ENCODE measurements around the gene ALPK3.
"Not testable (repeated sequence)": the region's sequence is repeated elsewhere in the genome, so short reads cannot be mapped to it uniquely, and the experiment has no call there.

ALPK3 gene

DNA sequence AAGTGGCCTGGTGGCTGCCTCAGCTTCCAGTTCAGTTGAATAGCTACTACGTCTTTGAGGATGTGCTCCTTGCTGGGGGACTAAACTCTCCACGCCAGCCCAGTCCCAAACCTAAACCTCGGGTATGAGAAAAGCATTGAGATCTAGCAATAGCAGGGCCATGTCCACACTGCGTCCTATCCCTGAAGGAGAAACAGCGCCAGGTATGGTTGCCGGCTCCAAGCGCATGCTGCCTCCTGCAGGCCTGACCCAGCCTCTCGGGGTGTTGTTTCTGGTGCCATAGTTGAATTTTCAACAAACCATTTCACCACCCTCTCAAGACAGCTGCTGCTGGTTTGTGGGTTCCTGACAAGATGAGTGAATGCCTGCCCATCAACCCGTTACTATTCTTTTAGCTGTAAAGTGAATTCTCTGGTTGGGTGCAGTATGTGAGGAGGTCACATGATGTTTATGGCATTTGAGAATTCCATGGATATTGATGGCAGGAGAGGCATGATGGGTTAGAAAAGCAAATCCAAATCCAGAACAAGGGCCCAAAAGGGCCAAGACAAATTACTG, 54.4 kb downstream of the ALPK3 start:
- DNase-seq (ENCODE audit: low read depth in 2 of 3, low spot score in 2 of 3), result no peak

- no peak for DNase-seq (ENCODE audit: low read depth in 2 of 3, low spot score in 2 of 3)
These were observed 55.1 kb downstream of the ALPK3 start for GRCh38 chr15:84872009-84872910.

DNA sequence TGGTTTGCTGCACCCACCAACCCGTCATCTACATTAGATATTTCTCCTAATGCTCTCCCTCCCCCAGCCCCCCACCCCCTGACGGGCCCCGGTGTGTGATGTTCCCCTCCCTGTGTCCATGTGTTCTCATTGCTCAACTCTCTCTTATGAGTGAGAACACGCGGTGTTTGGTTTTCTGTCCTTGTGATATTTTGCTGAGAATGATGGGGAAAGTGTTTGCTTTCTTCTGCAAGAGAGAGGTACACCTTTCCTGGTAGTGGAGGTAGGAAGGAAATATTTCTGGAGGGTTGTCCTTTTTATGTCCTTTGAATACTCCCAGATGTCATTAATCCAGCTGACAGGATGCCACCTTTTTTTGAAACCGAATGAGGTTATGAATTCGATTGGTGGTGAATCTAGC, 56.8 kb downstream of the ALPK3 start:
- DNase-seq (ENCODE audit: low read depth in 2 of 3, low spot score in 2 of 3), result no peak

GRCh38 chr15:84874981-84875699, 58.0 kb downstream of the ALPK3 start:
- no peak for DNase-seq (ENCODE audit: low read depth in 2 of 3, low spot score in 2 of 3)

- no peak for DNase-seq (ENCODE audit: low read depth in 2 of 3, low spot score in 2 of 3)
These were observed 59.1 kb downstream of the ALPK3 start for GRCh38 chr15:84876269-84876668.

DNA sequence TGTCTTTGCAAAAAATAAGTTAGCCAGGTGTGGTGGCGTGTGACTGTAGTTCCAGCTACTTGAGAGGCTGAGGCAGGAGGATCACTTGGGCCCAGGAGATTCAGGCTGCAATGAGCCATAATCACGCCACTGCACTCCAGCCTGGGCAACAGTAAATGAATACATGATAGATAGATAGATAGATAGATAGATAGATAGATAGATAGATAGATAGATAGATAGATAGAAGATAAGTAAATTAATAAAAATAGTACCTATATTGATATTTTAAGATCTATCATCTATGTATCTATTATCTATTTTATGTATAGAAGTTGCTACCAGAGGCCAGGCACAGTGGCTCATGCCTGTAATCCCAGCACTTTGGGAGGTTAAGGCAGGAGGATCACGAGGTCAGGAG, 60.5 kb downstream of the ALPK3 start:
- DNase-seq (ENCODE audit: low read depth in 2 of 3, low spot score in 2 of 3), result not testable (repeated sequence)

DNA sequence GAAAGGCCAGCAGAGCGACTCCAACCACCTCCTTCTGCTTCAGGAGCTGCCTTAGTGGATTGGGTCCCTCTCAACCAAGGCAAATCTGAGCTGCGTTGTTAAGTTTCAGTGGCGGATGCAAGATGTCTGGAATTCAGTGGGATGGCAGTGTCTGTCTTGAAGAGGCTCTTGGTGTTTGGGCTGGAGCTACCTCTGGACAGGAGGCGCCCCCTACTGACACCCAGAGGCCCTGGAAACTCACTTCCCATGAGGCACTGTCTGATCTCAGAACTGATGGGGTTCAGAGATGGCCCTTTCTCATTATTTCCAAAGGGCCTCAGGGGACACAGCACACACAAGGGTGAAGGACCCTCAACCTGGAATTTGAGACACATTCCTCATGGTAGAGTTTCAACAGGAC, 61.3 kb downstream of the ALPK3 start:
- DNase-seq (ENCODE audit: low read depth in 2 of 3, low spot score in 2 of 3), result peak in 2 of 3 experiments; percentile 13 to 45

GRCh38 chr15:84879088-84879780, 62.1 kb downstream of the ALPK3 start:
- no peak for DNase-seq (ENCODE audit: low read depth in 2 of 3, low spot score in 2 of 3)

GRCh38 chr15:84880007-84880406, 62.9 kb downstream of the ALPK3 start:
- DNase-seq (ENCODE audit: low read depth in 2 of 3, low spot score in 2 of 3), result no peak

DNA sequence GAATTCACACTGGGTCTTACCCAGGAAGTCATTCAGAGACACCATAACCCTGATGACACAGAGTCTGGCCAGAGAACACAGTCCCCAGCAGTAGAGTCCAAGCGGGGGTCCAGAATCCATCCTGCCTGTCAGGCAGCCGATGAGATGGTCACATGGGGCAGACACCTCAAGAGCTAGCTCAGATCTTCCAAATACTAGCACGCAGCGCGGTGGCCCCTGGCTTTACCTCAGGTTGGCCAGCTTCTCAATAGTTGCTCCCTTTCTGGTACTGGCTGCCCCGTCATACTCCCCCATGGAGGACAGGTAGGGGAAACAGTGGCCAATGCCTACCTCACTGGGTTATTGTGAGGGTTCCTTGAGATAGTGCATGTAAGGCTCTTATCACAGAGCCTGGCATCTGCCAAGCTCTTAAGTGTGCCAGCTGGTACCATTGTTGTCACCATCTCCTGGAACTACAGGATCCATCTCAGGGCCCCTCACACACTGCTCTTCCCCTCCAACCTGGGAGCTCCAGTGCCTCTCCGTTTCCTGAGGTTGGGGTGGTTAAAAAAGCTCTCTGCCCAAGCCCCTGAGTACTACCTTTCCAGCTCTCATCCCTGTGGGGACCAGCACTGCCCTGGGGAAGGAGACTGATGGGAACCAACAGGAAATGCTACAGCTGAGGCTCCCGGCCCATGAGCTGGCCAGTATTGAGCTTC, 63.8 kb downstream of the ALPK3 start:
- DNase-seq (ENCODE audit: low read depth in 2 of 3, low spot score in 2 of 3), result no peak

GRCh38 chr15:84881520-84881830, 64.3 kb downstream of the ALPK3 start:
- no peak for DNase-seq (ENCODE audit: low read depth in 2 of 3, low spot score in 2 of 3)

- DNase-seq (ENCODE audit: low read depth in 2 of 3, low spot score in 2 of 3), result no peak
These were observed 66.3 kb downstream of the ALPK3 start for GRCh38 chr15:84883466-84883865.

DNA sequence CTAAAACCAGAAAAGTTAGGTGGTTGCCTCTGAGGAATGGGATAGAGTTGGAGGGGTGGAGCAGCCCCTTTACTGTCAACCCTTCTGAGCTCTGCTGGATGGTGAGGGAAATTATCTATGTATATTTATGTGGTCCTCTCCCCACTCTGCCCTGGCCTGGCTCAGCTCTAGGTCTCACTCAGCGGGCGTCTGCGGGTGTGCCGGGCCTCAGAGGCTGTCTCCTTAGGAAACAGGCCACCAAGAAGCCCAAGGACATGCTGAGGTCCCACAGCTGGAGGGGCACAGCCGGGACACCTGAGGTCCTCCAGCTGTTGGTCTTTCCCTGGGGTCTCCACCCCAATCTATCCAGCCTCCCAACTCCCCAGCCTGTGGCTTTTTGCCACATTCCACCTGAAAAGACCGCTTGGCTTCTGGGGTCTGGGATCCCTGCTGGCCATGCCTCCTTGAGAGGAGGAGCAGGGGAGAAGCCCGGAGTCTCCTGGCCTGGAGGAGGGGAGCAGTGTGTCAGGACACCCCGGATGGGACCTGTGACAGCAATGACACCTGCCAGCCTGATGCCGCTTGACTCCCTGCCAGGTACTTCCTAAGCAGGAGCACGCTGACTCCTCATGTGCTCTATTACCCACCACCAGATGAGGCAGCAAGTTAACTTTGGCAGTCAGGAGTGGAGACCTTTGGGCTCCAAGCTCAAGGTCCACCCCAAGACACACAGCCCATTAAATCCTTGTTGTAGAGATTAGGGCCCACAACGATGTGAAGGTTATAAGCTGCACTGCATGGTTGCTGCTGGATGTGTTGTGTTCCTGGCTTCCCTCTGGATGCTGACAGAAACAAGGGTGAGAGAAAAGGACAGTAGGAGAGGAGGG, 67.0 kb downstream of the ALPK3 start, which contains the start of gene SLC28A1:
Gene SLC28A1 (plus strand): TSS at position 747 of the 866 bp plus-strand sequence. CDS start 3,099 bp downstream, outside the sequence.
- DNase-seq (ENCODE audit: low read depth in 2 of 3, low spot score in 2 of 3), result no peak

GRCh38 chr15:84885801-84886200, 68.6 kb downstream of the ALPK3 start:
- no peak for DNase-seq (ENCODE audit: low read depth in 2 of 3, low spot score in 2 of 3)

DNA sequence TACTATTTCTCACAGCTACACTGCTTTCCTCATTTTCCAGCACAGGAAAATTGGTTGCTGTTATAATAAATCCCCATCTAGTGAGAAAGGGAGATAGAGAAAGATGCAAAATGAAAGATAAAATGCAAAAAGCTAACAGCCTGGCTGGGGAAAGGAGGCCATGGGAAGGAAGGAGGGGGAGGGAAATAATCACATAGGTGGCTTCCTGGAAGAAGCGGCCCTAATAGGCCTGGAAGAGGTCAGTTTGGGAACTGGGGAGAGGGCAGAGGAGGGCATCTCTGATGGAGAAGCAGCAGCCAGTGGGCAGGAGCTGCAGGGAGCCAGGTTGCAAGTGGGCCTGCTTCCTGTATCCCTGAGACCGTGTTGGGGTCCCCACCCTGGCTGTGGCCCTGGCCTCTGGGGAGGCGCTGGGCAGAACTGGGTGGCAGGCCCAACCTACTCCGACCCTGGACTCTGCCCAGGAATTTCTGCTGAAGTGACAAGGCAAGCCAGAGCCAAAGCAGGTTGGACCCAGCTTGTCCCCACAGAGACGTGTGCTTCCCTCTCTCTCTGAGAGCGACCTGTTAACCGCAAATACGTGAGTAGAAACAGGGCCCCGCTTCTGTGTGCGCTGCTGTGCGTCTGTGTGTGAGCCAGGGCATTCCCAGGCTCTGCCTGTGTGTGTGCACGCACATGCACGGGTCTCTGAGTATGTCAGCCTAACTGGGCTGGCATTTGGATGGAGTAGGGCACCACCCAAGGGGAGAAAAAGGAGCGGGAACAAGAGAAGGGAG, 69.2 kb downstream of the ALPK3 start:
- DNase-seq (ENCODE audit: low read depth in 2 of 3, low spot score in 2 of 3), result no peak

- no peak for DNase-seq (ENCODE audit: low read depth in 2 of 3, low spot score in 2 of 3)
These were observed 69.8 kb downstream of the ALPK3 start for GRCh38 chr15:84886984-84887299.

DNA sequence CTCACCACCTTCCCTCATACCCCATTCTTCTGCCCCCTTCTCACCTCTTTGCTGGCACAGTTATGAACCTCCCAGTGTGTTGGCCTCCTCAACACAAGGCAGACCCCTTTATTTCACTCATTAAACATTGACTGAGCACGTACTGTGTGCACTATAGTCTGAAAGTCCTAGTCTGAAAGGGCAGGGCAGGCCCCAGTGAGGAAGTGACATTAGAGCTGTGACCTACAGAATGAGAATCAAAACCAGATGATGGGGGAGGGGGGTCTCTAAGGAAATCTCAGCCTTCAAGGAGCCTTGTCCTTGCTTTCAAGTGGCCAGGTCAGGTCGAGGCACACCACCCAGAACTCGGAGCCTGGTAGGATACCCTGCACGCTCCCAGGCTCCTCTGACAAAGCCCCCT, 70.8 kb downstream of the ALPK3 start:
- DNase-seq (ENCODE audit: low read depth in 2 of 3, low spot score in 2 of 3), result no peak

- DNase-seq (ENCODE audit: low read depth in 2 of 3, low spot score in 2 of 3), result no peak
These were observed 71.5 kb downstream of the ALPK3 start for GRCh38 chr15:84888639-84889038.

DNA sequence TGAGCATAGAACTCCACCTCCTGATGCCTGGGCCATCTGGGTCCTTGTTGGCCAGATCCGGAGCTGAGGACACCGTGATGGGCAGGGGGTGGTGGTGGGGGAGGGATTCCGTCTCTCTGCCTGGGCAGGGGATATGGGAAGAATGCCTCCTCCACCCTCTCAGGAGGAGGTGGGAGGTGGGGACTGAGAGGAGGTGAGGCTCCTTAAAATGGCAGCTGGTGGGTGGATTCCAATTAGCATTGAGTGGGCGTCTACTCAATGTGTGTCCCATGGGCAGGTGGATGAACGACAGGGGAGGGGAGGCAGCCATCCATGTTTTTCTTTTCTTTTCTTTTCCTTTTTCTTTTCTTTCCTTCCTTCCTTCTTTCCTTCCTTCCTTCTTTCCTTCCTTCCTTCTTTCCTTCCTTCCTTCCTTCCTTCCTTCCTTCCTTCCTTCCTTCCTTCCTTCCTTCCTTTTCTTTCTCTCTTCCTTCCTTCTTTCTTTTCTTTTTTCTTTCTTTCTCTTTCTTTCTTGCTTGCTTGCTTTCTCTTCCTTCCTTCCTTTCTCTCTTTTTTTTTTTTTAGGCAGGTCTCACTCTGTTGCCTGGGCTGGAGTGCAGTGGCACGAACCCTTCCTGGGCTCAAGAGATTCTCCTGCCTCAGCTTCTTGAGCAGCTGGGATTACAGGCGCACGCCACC, 72.3 kb downstream of the ALPK3 start:
- DNase-seq (ENCODE audit: low read depth in 2 of 3, low spot score in 2 of 3), result no peak
